ENCODE measurements around the gene POLR3K. TPM values are rescaled to one million over a fixed set of nuclear protein-coding genes. Genes with fewer than 3 reads are reported as not detected.
A peak's percentile ranks its signal among the peaks of the same experiment; 100 is the strongest.

POLR3K gene
- total RNA-seq, 1 experiment from 2014 or later, result 33.5 TPM

DNA sequence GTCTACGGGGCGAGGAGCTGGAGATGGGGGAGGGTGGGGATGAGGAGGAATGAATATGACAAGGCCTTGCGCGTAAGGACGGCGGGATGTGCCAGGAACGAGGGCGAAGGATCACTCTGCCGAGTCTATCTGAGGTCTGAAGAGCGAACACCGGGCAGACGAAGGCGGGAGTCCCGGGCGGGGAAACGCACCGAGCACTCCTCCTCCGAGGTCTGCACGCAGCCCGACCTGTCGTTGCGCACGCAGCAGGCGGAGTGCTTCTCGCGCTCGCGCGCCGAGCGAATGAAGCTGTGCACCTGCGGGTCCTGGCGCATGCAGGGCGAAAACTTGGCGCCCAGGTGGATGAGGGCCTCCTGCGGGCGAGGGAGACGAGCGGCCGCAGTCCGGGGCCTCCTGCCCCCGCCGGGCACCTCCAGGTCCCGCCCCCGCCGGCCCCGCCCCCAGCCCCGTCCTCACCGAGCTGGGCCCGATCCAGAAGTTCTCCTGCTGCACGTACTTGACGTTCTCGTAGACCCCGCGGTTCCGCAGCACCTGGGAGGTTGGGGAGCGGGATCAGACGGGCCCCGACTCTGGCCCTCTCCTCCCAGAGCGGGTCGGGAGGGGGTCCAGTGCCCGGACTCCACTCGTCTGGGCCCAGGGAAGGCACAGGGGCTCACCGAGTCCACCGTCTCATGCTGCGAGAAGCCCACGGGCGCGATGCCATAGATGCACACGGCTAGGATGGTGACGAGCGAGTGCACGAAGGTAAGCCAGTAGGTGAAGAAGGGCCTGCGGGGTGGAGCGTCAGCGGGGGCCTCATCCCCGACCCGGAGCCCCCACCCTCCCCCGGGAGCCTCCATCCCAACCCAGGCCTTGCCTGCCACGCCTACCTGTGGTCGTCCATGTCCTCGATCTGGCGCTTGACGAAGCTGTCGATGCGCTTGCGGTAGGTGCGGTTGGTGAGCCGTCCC, 7.8 kb upstream of the POLR3K start:
- no TSS peak for BruUV-seq (replicated peaks)
- H3K36me3 ChIP-seq (ENCODE audit: low read depth), result no peaks in the 10 kb centered on the region
- peaks cover 8% of the 10 kb centered on the region for H4K20me1 ChIP-seq (ENCODE audit: insufficient read depth)
- H3K4me2 ChIP-seq, result no peak overlapping the region
- H3K4me1 ChIP-seq (replicated peaks; ENCODE audit: insufficient read depth), result no peaks in the 10 kb centered on the region
- H3F3A ChIP-seq (ENCODE audit: insufficient read depth, low read depth), result no peaks in the 10 kb centered on the region
- H2AFZ ChIP-seq, result no peak overlapping the region
- no peaks in the 10 kb centered on the region for H3K9me3 ChIP-seq (ENCODE audit: insufficient read depth, low read depth)
- H3K4me3 ChIP-seq, result no peak overlapping the region
- H3K79me2 ChIP-seq (ENCODE audit: low read depth), result no peaks in the 10 kb centered on the region
- DNase-seq, result no peak
- intact Hi-C loops (cut with micrococcal nuclease; ENCODE audit: unreplicated experiment), result no loop called here
- no peaks in the 10 kb centered on the region for H3K27me3 ChIP-seq (ENCODE audit: insufficient read depth, low read depth)
- ChIA-PET CTCF (no interaction called here), POLR2A (ENCODE audit: unreplicated experiment) (no interaction called here)
- H3K9me2 ChIP-seq (ENCODE audit: insufficient read depth), result no peaks in the 10 kb centered on the region
- no peak for TF ChIP-seq EZH2 (IDR thresholded peaks at IDR 0.05; ENCODE audit: low read depth)
- TF ChIP-seq, protein P1, sequence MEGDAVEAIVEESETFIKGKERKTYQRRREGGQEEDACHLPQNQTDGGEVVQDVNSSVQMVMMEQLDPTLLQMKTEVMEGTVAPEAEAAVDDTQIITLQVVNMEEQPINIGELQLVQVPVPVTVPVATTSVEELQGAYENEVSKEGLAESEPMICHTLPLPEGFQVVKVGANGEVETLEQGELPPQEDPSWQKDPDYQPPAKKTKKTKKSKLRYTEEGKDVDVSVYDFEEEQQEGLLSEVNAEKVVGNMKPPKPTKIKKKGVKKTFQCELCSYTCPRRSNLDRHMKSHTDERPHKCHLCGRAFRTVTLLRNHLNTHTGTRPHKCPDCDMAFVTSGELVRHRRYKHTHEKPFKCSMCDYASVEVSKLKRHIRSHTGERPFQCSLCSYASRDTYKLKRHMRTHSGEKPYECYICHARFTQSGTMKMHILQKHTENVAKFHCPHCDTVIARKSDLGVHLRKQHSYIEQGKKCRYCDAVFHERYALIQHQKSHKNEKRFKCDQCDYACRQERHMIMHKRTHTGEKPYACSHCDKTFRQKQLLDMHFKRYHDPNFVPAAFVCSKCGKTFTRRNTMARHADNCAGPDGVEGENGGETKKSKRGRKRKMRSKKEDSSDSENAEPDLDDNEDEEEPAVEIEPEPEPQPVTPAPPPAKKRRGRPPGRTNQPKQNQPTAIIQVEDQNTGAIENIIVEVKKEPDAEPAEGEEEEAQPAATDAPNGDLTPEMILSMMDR (conservative IDR thresholded peaks at IDR 0.05), result no peak
- no peak overlapping the region for H3K27ac ChIP-seq

DNA sequence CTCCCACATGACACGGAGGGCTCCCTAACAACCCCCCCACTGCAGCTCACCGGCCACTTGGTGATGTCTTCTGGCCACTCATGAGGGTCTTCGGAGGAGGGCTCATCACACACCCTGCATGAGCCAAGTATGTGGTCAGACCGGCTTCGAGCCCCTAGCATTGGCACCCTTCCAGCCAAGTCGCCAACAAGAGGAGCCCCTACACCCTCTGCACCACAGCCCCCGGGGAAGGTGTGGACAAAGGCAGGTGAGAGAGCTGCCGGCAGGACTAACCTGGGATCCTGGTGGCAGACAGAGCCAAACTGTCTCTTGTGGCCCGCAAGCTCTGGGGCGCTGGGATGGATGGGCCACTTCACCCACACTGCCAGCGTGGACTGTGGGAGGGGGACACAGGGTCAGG, 6.8 kb upstream of the POLR3K start:
- peaks cover 5% of the 10 kb centered on the region for H4K20me1 ChIP-seq (ENCODE audit: insufficient read depth)
- TF ChIP-seq, protein P1 (conservative IDR thresholded peaks at IDR 0.05), result no peak
- TF ChIP-seq EZH2 (IDR thresholded peaks at IDR 0.05; ENCODE audit: low read depth), result no peak
- H3K36me3 ChIP-seq (ENCODE audit: low read depth), result no peaks in the 10 kb centered on the region
- ChIA-PET CTCF (no interaction called here), POLR2A (ENCODE audit: unreplicated experiment) (no interaction called here)
- intact Hi-C loops (cut with micrococcal nuclease; ENCODE audit: unreplicated experiment), result no loop called here
- TSS peak; percentile 17 for BruUV-seq (replicated peaks)
- no peak overlapping the region for H3K4me3 ChIP-seq
- H3K27me3 ChIP-seq (ENCODE audit: insufficient read depth, low read depth), result no peaks in the 10 kb centered on the region
- 0 out of 2 replicates have a peak, but pooled peaks cover under 1% of the 10 kb centered on the region for H3K79me2 ChIP-seq (ENCODE audit: low read depth)
- no peaks in the 10 kb centered on the region for H3K4me1 ChIP-seq (replicated peaks; ENCODE audit: insufficient read depth)
- H3K9me2 ChIP-seq (ENCODE audit: insufficient read depth), result no peaks in the 10 kb centered on the region
- no peak for DNase-seq
- H3K27ac ChIP-seq, result no peak overlapping the region
- H2AFZ ChIP-seq, result no peak overlapping the region
- H3K4me2 ChIP-seq, result no peak overlapping the region
- no peaks in the 10 kb centered on the region for H3F3A ChIP-seq (ENCODE audit: insufficient read depth, low read depth)
- no peaks in the 10 kb centered on the region for H3K9me3 ChIP-seq (ENCODE audit: insufficient read depth, low read depth)

DNA sequence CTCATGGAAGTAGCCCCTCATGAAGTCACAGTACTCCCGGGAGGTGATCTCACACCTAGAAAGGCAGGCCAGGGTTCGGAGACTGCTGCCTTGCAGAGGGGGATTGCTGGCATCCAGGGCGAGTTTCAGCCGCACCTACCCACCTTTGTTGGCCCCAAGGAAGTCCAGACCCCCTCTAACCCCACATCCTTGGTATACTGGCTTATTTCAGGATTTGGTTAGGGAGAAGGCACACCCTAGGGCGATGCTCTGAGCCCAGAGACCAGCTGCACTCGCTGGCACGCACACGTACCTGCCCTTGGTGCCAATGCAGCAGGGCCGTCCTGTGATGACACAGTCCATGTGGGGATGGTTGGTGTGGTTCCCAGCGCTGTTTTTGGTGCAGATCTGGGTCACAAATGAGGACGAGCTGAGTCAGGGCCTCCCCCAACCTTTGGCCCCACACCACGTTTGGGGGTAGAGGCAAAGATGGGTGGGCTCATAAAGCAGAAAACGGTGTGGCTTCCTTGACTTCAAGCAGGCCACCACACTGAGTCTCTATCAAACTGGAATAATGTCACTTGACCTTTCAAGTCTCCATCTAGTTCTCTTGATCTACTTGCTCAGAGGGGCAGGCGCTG, 6.1 kb upstream of the POLR3K start:
- Histone ChIP-seq H2AFZ (no peak overlapping the region), H4K20me1 (ENCODE audit: insufficient read depth) (no peaks in the 10 kb centered on the region), H3K4me1 (replicated peaks; ENCODE audit: insufficient read depth) (no peaks in the 10 kb centered on the region; the same call in 1 of the 2 replicates), H3K4me2 (no peak overlapping the region), H3K9me2 (ENCODE audit: insufficient read depth) (no peaks in the 10 kb centered on the region), H3K79me2 (ENCODE audit: low read depth) (0 out of 2 replicates have a peak, but pooled peaks cover 3% of the 10 kb centered on the region), H3K9me3 (ENCODE audit: insufficient read depth, low read depth) (no peaks in the 10 kb centered on the region), H3K27ac (no peak overlapping the region), H3F3A (ENCODE audit: insufficient read depth, low read depth) (no peaks in the 10 kb centered on the region), H3K4me3 (no peak overlapping the region), H3K36me3 (ENCODE audit: low read depth) (no peaks in the 10 kb centered on the region), H3K27me3 (ENCODE audit: insufficient read depth, low read depth) (no peaks in the 10 kb centered on the region)
- DNase-seq, result no peak
- intact Hi-C loops (cut with micrococcal nuclease; ENCODE audit: unreplicated experiment), result no loop called here
- CTCF ChIA-PET, result no interaction called here
- no TSS peak for BruUV-seq (replicated peaks)
- POLR2A ChIA-PET (ENCODE audit: unreplicated experiment), result no interaction called here
- TF ChIP-seq, protein P1 (conservative IDR thresholded peaks at IDR 0.05), result no peak
- no peak for TF ChIP-seq EZH2 (IDR thresholded peaks at IDR 0.05; ENCODE audit: low read depth)
